Neural cell (in vitro differentiated cells): ENCODE data around the gene HS3ST2. TPM values are rescaled to one million over a fixed set of nuclear protein-coding genes. Genes with fewer than 3 reads are reported as not detected.

ENCODE experiments used
- H2AFZ ChIP-seq: fragments of 200-600, 300-800 bp; sonication (generic), shearing (Covaris generic); 2 replicates; pipeline ENCODE4 v1.6.0; 2014; ENCODE audit warnings: low read depth, mild to moderate bottlenecking, antibody characterized with exemption, low read length, moderate library complexity
- H3F3A ChIP-seq: fragments of 200-600 bp; shearing (Covaris generic); 2 replicates; pipeline ENCODE4 v1.6.1; 2016; ENCODE audit warnings: mild to moderate bottlenecking, moderate library complexity, mixed read lengths, antibody characterized with exemption, low read length; ENCODE audit not compliant: insufficient read depth, poor library complexity, severe bottlenecking
- H3K27ac ChIP-seq: fragments of 200-600, 300-800 bp; sonication (generic), shearing (Covaris generic); 2 replicates; pipeline ENCODE4 v1.5.1; 2014; ENCODE audit warnings: mild to moderate bottlenecking, low read length, moderate library complexity
- H3K27me3 ChIP-seq: fragments of 300-800, 200-600 bp; sonication (generic), shearing (Covaris generic); 2 replicates; pipeline ENCODE4 v1.6.0; 2014; ENCODE audit warnings: mild to moderate bottlenecking, low read depth, low read length, moderate library complexity; ENCODE audit not compliant: insufficient read depth
- H3K36me3 ChIP-seq: fragments of 300-800, 200-600 bp; sonication (generic), shearing (Covaris generic); 2 replicates; pipeline ENCODE4 v1.5.1; 2014; ENCODE audit warnings: mild to moderate bottlenecking, antibody characterized with exemption, low read length, moderate library complexity; ENCODE audit not compliant: insufficient read depth
- H3K4me2 ChIP-seq: fragments of 300-800, 200-600 bp; sonication (generic), shearing (Covaris generic); 2 replicates; pipeline ENCODE4 v1.6.0; 2014; ENCODE audit warnings: mild to moderate bottlenecking, low read length
- H3K4me3 ChIP-seq: fragments of 300-800, 200-600 bp; sonication (generic), shearing (Covaris generic); 2 replicates; pipeline ENCODE4 v1.5.1; 2014; ENCODE audit warnings: mild to moderate bottlenecking, low read length, moderate library complexity
- H3K79me2 ChIP-seq: fragments of 200-600 bp; shearing (Covaris generic); replicated peaks from 2 replicates; pipeline ENCODE4 v1.6.0; 2014; ENCODE audit warnings: mild to moderate bottlenecking, low read length, moderate library complexity; ENCODE audit not compliant: insufficient read depth
- H3K9ac ChIP-seq: fragments of 300-800, 200-600 bp; sonication (generic), shearing (Covaris generic); 2 replicates; pipeline ENCODE4 v1.6.1; 2016; ENCODE audit warnings: mild to moderate bottlenecking, low read length, mixed read lengths
- H3K9me2 ChIP-seq: fragments of 200-600 bp; shearing (Covaris generic); 2 replicates; pipeline ENCODE4 v1.6.1; 2016; ENCODE audit warnings: mild to moderate bottlenecking, low read length, mixed read lengths; ENCODE audit not compliant: insufficient read depth
- H3K9me3 ChIP-seq: fragments of 200-600, 300-800 bp; sonication (generic), shearing (Covaris generic); 2 replicates; pipeline ENCODE4 v1.6.1; 2016; ENCODE audit warnings: mild to moderate bottlenecking, mixed run types, low read length, moderate library complexity, mixed read lengths
- H4K20me1 ChIP-seq: fragments of 200-600 bp; shearing (Covaris generic); 2 replicates; pipeline ENCODE4 v1.6.1; 2016; ENCODE audit warnings: mild to moderate bottlenecking, mixed run types; ENCODE audit not compliant: insufficient read depth
- CTCF ChIP-seq: fragments of 450-650 bp; IDR thresholded peaks from 2 replicates; pipeline ENCODE4 v1.5.1; 2014; ENCODE audit warnings: antibody characterized with exemption, mild to moderate bottlenecking, moderate library complexity; ENCODE audit not compliant: poor library complexity, severe bottlenecking
- EP300 ChIP-seq: fragments of 450-650 bp; conservative IDR thresholded peaks from 2 replicates; pipeline ENCODE4 v1.6.1; 2014; ENCODE audit warnings: antibody characterized with exemption, mild to moderate bottlenecking, moderate library complexity; ENCODE audit not compliant: poor library complexity, severe bottlenecking
- EZH2 ChIP-seq: fragments of 200-600, 300-800 bp; shearing (Covaris generic), sonication (generic); IDR thresholded peaks from 2 replicates; pipeline ENCODE4 v1.6.1; 2014; ENCODE audit warnings: antibody characterized with exemption, low read length, borderline replicate concordance, mild to moderate bottlenecking; ENCODE audit not compliant: insufficient read depth, poor library complexity, severe bottlenecking
- MXI1 ChIP-seq: fragments of 450-650 bp; conservative IDR thresholded peaks from 2 replicates; pipeline ENCODE4 v1.6.1; 2014; ENCODE audit warnings: antibody characterized with exemption, mild to moderate bottlenecking; ENCODE audit not compliant: poor library complexity, severe bottlenecking
- POLR2AphosphoS5 ChIP-seq: IDR thresholded peaks from 2 replicates; pipeline ENCODE4 v1.6.1; 2012
- RAD21 ChIP-seq: fragments of 450-650 bp; conservative IDR thresholded peaks from 2 replicates; pipeline ENCODE4 v1.6.1; 2014; ENCODE audit warnings: antibody characterized with exemption, mild to moderate bottlenecking, moderate library complexity
- REST ChIP-seq: IDR thresholded peaks from 2 replicates; pipeline ENCODE4 v1.6.1; 2012; ENCODE audit warnings: borderline replicate concordance
- SMC3 ChIP-seq: fragments of 450-650 bp; conservative IDR thresholded peaks from 2 replicates; pipeline ENCODE4 v1.6.1; 2014; ENCODE audit warnings: antibody characterized with exemption, mild to moderate bottlenecking, moderate library complexity; ENCODE audit not compliant: poor library complexity
- TAF1 ChIP-seq: IDR thresholded peaks from 2 replicates; pipeline ENCODE4 v1.6.1; 2012; ENCODE audit warnings: low read depth
- polyA plus RNA-seq: library from polyadenylated mRNA; depleted of rRNA; stranded (reverse); fragments of >200 nt; gene quantifications from 2 replicates; pipeline ENCODE4 v1.2.3, GENCODE V29; 2014

The HS3ST2 gene
- polyA plus RNA-seq, 1 donor from 2014 or later: 3.0 TPM

GRCh38 chr16:22847100-22847499 is 33.1 kb downstream of the HS3ST2 start:
- Histone ChIP-seq H3K4me2 (no peak overlapping the region), H3K9me2 (no peaks in the 10 kb centered on the region), H4K20me1 (no peaks in the 10 kb centered on the region), H3K79me2 (no peaks in the 10 kb centered on the region), H3K9me3 (no peaks in the 10 kb centered on the region), H2AFZ (no peak overlapping the region), H3K9ac (no peak overlapping the region), H3K27ac (no peak overlapping the region), H3K27me3 (no peaks in the 10 kb centered on the region), H3K36me3 (no peaks in the 10 kb centered on the region), H3F3A (no peaks in the 10 kb centered on the region), H3K4me3 (no peak overlapping the region)
- TF ChIP-seq RAD21: no peak
- TF ChIP-seq SMC3: no peak
- no peak for TF ChIP-seq CTCF
- TF ChIP-seq EP300: no peak
- TF ChIP-seq EZH2: no peak
- TF ChIP-seq POLR2AphosphoS5: no peak
- TF ChIP-seq MXI1: no peak
- TF ChIP-seq TAF1: no peak
- no peak for TF ChIP-seq REST

GRCh38 chr16:22847690-22848089 is 33.7 kb downstream of the HS3ST2 start:
- no peak for TF ChIP-seq SMC3
- TF ChIP-seq CTCF: no peak
- TF ChIP-seq REST: no peak
- TF ChIP-seq EZH2: no peak
- no peak for TF ChIP-seq TAF1
- no peak for TF ChIP-seq EP300
- no peak for TF ChIP-seq MXI1
- TF ChIP-seq RAD21: no peak
- no peak for TF ChIP-seq POLR2AphosphoS5
- Histone ChIP-seq H3K27ac (no peak overlapping the region), H2AFZ (no peak overlapping the region), H3K27me3 (no peaks in the 10 kb centered on the region), H3K79me2 (no peaks in the 10 kb centered on the region), H3K36me3 (no peaks in the 10 kb centered on the region), H3K4me3 (no peak overlapping the region), H3K9me3 (no peaks in the 10 kb centered on the region), H4K20me1 (no peaks in the 10 kb centered on the region), H3K4me2 (no peak overlapping the region), H3F3A (no peaks in the 10 kb centered on the region), H3K9me2 (no peaks in the 10 kb centered on the region), H3K9ac (no peak overlapping the region)
